SH-SY5Y (cell line): Measurements from ENCODE around the gene SYNGR3.

Source experiments
- GATA2 ChIP-seq: IDR thresholded peaks from 2 replicates; pipeline ENCODE4 v1.6.1; 2011; ENCODE audit warnings: mild to moderate bottlenecking, low read depth, low read length
- GATA3 ChIP-seq: IDR thresholded peaks from 2 replicates; pipeline ENCODE4 v1.6.1; 2011; ENCODE audit warnings: low read depth, mild to moderate bottlenecking, low read length, moderate library complexity

GRCh38 chr16:1973461-1974156 lies 16.2 kb upstream of the SYNGR3 start:
- no peak for TF ChIP-seq GATA2
- no peak for TF ChIP-seq GATA3
